Suprapubic skin (tissue), 4 donors: ENCODE data around the gene KDSR. TPM values are rescaled to one million over a fixed set of nuclear protein-coding genes. Genes with fewer than 3 reads are reported as not detected.

Experiments
- DNase-seq, 2 donors: peaks; one replicate each; pipeline ENCODE4 v3.0.0-alpha.2; 2019; ENCODE audit warnings: low spot score in 2 of 2
- H3K27ac ChIP-seq: fragments of 200-600 bp; sonication (generic); one replicate; pipeline ENCODE4 v1.5.1; 2019
- H3K27me3 ChIP-seq: fragments of 200-600 bp; sonication (generic); one replicate; pipeline ENCODE4 v1.5.1; 2019
- H3K36me3 ChIP-seq: fragments of 200-600 bp; sonication (generic); one replicate; pipeline ENCODE4 v1.5.1; 2019
- H3K4me1 ChIP-seq: fragments of 200-600 bp; sonication (generic); one replicate; pipeline ENCODE4 v1.5.1; 2019
- H3K4me3 ChIP-seq: fragments of 200-600 bp; sonication (generic); one replicate; pipeline ENCODE4 v1.5.1; 2019; ENCODE audit warnings: mild to moderate bottlenecking
- H3K9me3 ChIP-seq: fragments of 200-600 bp; sonication (generic); one replicate; pipeline ENCODE4 v1.5.1; 2019
- CTCF ChIP-seq, 2 donors: fragments of 200-600 bp in 1 of 2; fragments of 450-650 bp in 1 of 2; sonication (generic) in 1 of 2; IDR thresholded peaks; one replicate each; pipeline ENCODE4 v1.5.1; 2016 to 2019; ENCODE audit warnings: antibody characterized with exemption in 2 of 2, mild to moderate bottlenecking in 1 of 2, moderate library complexity in 1 of 2
- EP300 ChIP-seq: sonication (generic); formaldehyde crosslinking; IDR thresholded peaks from one replicate; pipeline ENCODE4 v1.6.1; 2017; ENCODE audit warnings: antibody characterized with exemption
- POLR2A ChIP-seq, 2 donors: fragments of 450-650 bp; IDR thresholded peaks; one replicate each; pipeline ENCODE4 v1.6.1; 2017; ENCODE audit warnings: antibody characterized with exemption in 2 of 2, mild to moderate bottlenecking in 2 of 2, moderate library complexity in 2 of 2
- POLR2AphosphoS5 ChIP-seq, 3 donors: sonication (generic); formaldehyde crosslinking; IDR thresholded peaks; one replicate each; pipeline ENCODE4 v1.6.1; 2017; ENCODE audit warnings: antibody characterized with exemption in 3 of 3
- WGBS: methylation state at CpG from one replicate; pipeline ENCODE4 v1.1.5; 2018; 5-methylcytosine and 5-hydroxymethylcytosine counted together
- total RNA-seq, 4 donors: library from RNA; depleted of rRNA; stranded (reverse); fragments of >200 nt; gene quantifications; one replicate each; pipeline ENCODE4 v1.1.0, GENCODE V29; 2016

KDSR gene
- total RNA-seq, 4 donors from 2014 or later = 65.4 to 115 (median 79.7) TPM

GRCh38 chr18:63342206-63342605 lies 24.8 kb downstream of the KDSR start:
- DNase-seq = no peak
- H3K27me3 ChIP-seq = no peaks in the 10 kb centered on the region
- no peak overlapping the region for H3K4me3 ChIP-seq
- H3K9me3 ChIP-seq = no peaks in the 10 kb centered on the region
- WGBS = 25% methylated on average over 5 of the region's 5 CpGs
- peak in 1 of 2 donors; percentile 31 for TF ChIP-seq CTCF (IDR thresholded peaks at IDR 0.05)
- TF ChIP-seq POLR2AphosphoS5 (IDR thresholded peaks at IDR 0.05) = no peak
- TF ChIP-seq POLR2A (IDR thresholded peaks at IDR 0.05) = no peak
- TF ChIP-seq EP300 = no peak
- H3K27ac ChIP-seq = no peak overlapping the region
- H3K4me1 ChIP-seq = peaks cover 32% of the 10 kb centered on the region
- peaks cover 51% of the 10 kb centered on the region for H3K36me3 ChIP-seq

- H3K9me3 ChIP-seq = no peaks in the 10 kb centered on the region
- H3K4me1 ChIP-seq = peaks cover 16% of the 10 kb centered on the region
- H3K4me3 ChIP-seq = no peak overlapping the region
- peaks cover 61% of the 10 kb centered on the region for H3K36me3 ChIP-seq
- H3K27ac ChIP-seq = no peak overlapping the region
- DNase-seq = no peak
- no peaks in the 10 kb centered on the region for H3K27me3 ChIP-seq
- TF ChIP-seq POLR2A (IDR thresholded peaks at IDR 0.05) (no peak), CTCF (IDR thresholded peaks at IDR 0.05) (peak; percentile 9 to 33), EP300 (no peak), POLR2AphosphoS5 (IDR thresholded peaks at IDR 0.05) (no peak)
- WGBS = 32% methylated on average over 4 of the region's 4 CpGs
These were observed 27.0 kb downstream of the KDSR start for GRCh38 chr18:63339920-63340484.

- WGBS = 30% methylated on average over 8 of the region's 8 CpGs
- Histone ChIP-seq H3K27me3 (no peaks in the 10 kb centered on the region), H3K27ac (peak overlapping the region; percentile 77), H3K36me3 (peaks cover 67% of the 10 kb centered on the region), H3K4me1 (peaks cover 9% of the 10 kb centered on the region), H3K4me3 (no peak overlapping the region), H3K9me3 (no peaks in the 10 kb centered on the region)
- DNase-seq = no peak
- TF ChIP-seq POLR2AphosphoS5 (IDR thresholded peaks at IDR 0.05) (no peak), CTCF (IDR thresholded peaks at IDR 0.05) (no peak), POLR2A (IDR thresholded peaks at IDR 0.05) (no peak), EP300 (no peak)
These were observed 30.5 kb downstream of the KDSR start for GRCh38 chr18:63336366-63337099.

GRCh38 chr18:63331105-63331504 lies 35.9 kb downstream of the KDSR start:
- Histone ChIP-seq H3K4me1 (peaks cover 4% of the 10 kb centered on the region), H3K9me3 (no peaks in the 10 kb centered on the region), H3K27me3 (no peaks in the 10 kb centered on the region), H3K36me3 (peaks cover 54% of the 10 kb centered on the region), H3K4me3 (no peak overlapping the region), H3K27ac (no peak overlapping the region)
- 86% methylated on average over 4 of the region's 4 CpGs for WGBS
- TF ChIP-seq POLR2AphosphoS5 (IDR thresholded peaks at IDR 0.05) = no peak
- no peak for TF ChIP-seq CTCF (IDR thresholded peaks at IDR 0.05)
- TF ChIP-seq EP300 = no peak
- no peak for TF ChIP-seq POLR2A (IDR thresholded peaks at IDR 0.05)
- no peak for DNase-seq

- H3K4me1 ChIP-seq = no peaks in the 10 kb centered on the region
- H3K27ac ChIP-seq = no peak overlapping the region
- DNase-seq = no peak
- TF ChIP-seq POLR2A (IDR thresholded peaks at IDR 0.05) (no peak), POLR2AphosphoS5 (IDR thresholded peaks at IDR 0.05) (no peak), CTCF (IDR thresholded peaks at IDR 0.05) (no peak), EP300 (no peak)
- 57% methylated on average over 7 of the region's 7 CpGs for WGBS
- H3K27me3 ChIP-seq = no peaks in the 10 kb centered on the region
- H3K9me3 ChIP-seq = no peaks in the 10 kb centered on the region
- no peak overlapping the region for H3K4me3 ChIP-seq
- peaks cover 40% of the 10 kb centered on the region for H3K36me3 ChIP-seq
These were observed 37.4 kb downstream of the KDSR start for GRCh38 chr18:63329431-63330145.
